Measurements from ENCODE around the gene NECAB3. TPM values are rescaled to one million over a fixed set of nuclear protein-coding genes. Genes with fewer than 3 reads are reported as not detected.

Gene NECAB3
- total RNA-seq, 4 donors from 2014 or later, result 5.6 to 44.3 (median 20.4) TPM

DNA sequence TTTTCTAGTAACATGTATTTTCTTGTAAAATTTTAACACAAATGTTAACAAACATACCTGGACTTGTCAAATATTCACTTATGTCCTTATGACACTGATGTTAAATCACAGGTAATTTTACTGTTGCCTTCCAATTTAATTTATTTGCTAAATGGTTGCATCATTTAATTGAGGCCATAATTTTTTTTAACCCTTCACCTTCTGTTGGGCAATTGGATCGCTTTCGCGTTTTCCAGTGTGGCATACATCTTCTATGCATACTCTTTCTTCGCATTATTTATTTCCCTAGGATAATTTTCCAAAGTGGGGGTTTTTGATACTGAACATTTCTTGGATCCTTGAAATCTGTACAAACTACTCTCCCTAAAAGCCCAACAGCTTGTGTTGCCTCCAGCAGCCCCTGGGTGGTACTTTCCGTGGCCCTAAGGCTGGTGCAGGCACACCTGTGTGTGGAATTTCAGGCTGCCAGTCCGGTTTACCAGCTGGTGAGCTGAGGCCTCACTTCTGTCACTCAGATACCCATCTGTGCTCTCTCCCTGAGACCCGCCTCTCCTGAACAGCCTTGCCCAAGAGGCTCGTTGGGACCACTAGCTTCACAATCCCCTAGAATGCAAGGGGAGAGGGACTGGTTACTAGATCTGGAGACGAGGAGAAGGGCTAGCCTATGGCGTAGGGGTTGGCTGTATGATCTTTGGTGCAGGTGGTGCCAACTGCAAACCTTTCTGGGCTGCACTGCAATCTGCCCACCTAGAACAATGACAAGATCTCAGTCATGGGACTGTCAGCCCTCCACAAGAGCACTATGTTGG lies 23.3 kb downstream of the NECAB3 start:
- intact Hi-C loops (cut with DNase I; ENCODE audit: low total_unique reads), result no loop called here
- H3K27me3 ChIP-seq, result no peaks in the 10 kb centered on the region
- peaks cover 0 to 4% of the 10 kb centered on the region in 2 donors for H3K4me1 ChIP-seq
- H3K4me3 ChIP-seq, result no peak overlapping the region
- no peak for DNase-seq
- TF ChIP-seq CTCF (IDR thresholded peaks at IDR 0.05) (no peak), POLR2A (IDR thresholded peaks at IDR 0.05) (no peak)
- H3K9me3 ChIP-seq, result no peaks in the 10 kb centered on the region
- H3K36me3 ChIP-seq, result no peaks in the 10 kb centered on the region
- no peak overlapping the region for H3K27ac ChIP-seq

GRCh38 chr20:33650111-33650752 lies 24.0 kb downstream of the NECAB3 start:
- Histone ChIP-seq H3K27me3 (no peaks in the 10 kb centered on the region), H3K4me1 (peaks cover 0 to 4% of the 10 kb centered on the region in 2 donors), H3K9me3 (no peaks in the 10 kb centered on the region), H3K4me3 (no peak overlapping the region), H3K36me3 (no peaks in the 10 kb centered on the region), H3K27ac (no peak overlapping the region)
- intact Hi-C loops (cut with DNase I; ENCODE audit: low total_unique reads), result no loop called here
- TF ChIP-seq POLR2A (IDR thresholded peaks at IDR 0.05) (no peak), CTCF (IDR thresholded peaks at IDR 0.05) (no peak)
- DNase-seq, result no peak

DNA sequence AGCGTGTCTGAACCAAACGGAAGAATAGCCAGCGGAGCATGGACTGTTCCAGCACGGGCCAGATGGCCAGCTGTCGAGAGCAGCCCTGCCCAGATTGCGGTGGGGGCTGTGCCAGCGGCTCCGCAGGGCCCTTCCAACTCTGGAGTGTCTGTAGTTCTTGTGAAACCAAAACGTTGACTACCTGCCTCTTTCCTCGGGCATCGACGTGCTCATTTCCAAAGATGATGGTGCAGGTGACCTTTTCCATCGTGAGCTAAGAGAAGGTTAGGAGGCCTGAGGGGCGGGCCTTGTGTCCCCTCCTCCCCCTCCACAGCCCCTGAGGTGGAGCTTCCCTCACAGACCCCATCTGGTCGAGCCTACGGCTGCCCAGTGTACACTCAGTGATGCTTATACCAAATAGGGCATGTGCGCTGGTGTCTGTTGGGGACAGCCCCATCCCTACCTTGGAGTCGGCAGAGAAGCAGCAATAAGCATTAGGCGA lies 25.0 kb downstream of the NECAB3 start:
- peak in 1 of 2 donors; percentile 37 for DNase-seq
- no peak for TF ChIP-seq CTCF (IDR thresholded peaks at IDR 0.05)
- TF ChIP-seq POLR2A (IDR thresholded peaks at IDR 0.05), result no peak
- H3K36me3 ChIP-seq, result no peaks in the 10 kb centered on the region
- H3K9me3 ChIP-seq, result no peaks in the 10 kb centered on the region
- no peak overlapping the region for H3K27ac ChIP-seq
- peaks cover 0 to 4% of the 10 kb centered on the region in 2 donors for H3K4me1 ChIP-seq
- H3K27me3 ChIP-seq, result no peaks in the 10 kb centered on the region
- H3K4me3 ChIP-seq, result no peak overlapping the region
- intact Hi-C loops (cut with DNase I; ENCODE audit: low total_unique reads), result no loop called here

DNA sequence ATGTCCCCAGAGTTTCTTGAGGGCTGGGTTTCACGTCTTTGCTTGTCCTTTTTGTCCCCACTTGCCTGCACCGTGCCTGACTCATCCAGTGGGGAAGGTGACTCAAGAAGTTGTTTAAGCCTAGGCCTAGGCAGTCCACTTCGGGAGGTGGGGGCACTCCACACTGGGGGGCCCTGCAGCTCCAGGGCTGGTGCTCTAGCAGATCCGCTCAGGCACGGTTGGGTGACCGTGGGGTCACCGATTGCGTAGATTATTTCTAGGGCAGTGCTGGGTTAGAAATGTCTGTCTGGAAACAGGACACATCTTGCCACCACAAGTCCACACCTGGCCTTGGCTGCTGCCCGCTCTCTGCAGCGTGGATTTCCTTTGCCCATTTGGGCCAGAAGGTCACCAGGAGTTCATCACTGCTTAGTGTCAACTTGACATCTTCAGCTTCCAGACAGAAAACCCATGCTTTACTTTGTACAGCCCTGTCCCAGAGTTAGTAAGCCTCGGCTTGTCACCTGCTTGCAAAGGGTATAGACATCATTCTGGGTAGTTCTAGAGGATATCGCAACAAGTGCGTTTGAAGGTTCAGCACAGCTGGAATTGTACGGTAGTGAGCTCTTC lies 25.7 kb downstream of the NECAB3 start:
- Histone ChIP-seq H3K27me3 (no peaks in the 10 kb centered on the region), H3K4me3 (no peak overlapping the region), H3K9me3 (no peaks in the 10 kb centered on the region), H3K36me3 (no peaks in the 10 kb centered on the region), H3K4me1 (peaks cover 0 to under 1% of the 10 kb centered on the region in 2 donors), H3K27ac (no peak overlapping the region)
- TF ChIP-seq POLR2A (IDR thresholded peaks at IDR 0.05) (no peak), CTCF (IDR thresholded peaks at IDR 0.05) (no peak)
- DNase-seq, result no peak
- intact Hi-C loops (cut with DNase I; ENCODE audit: low total_unique reads), result no loop called here

All from uterus (tissue), 4 donors.